Endothelial cell of umbilical vein (primary cell): Measurements from ENCODE around the gene MRGPRF.

Experiments
- EZH2 ChIP-seq: IDR thresholded peaks from 2 replicates; pipeline ENCODE4 v1.6.1; 2012; ENCODE audit warnings: borderline replicate concordance, low read depth, mild to moderate bottlenecking, moderate library complexity, low read length, inconsistent platforms; ENCODE audit not compliant: severe bottlenecking
- GATA2 ChIP-seq: IDR thresholded peaks from 2 replicates; pipeline ENCODE4 v1.7.0; 2011; ENCODE audit warnings: low read depth, mild to moderate bottlenecking, moderate library complexity, mixed read lengths, low read length; ENCODE audit not compliant: insufficient read length, insufficient read depth
- MYC ChIP-seq: IDR thresholded peaks from one replicate; pipeline ENCODE4 v1.6.1; 2011; ENCODE audit warnings: mild to moderate bottlenecking, low read depth, low read length
- POLR2A ChIP-seq: IDR thresholded peaks from 2 replicates; pipeline ENCODE4 v1.6.1; 2012; ENCODE audit warnings: low read depth, mild to moderate bottlenecking, control low read depth, low read length
- POLR2AphosphoS5 ChIP-seq: IDR thresholded peaks from 2 replicates; pipeline ENCODE4 v1.6.1; 2012; ENCODE audit warnings: low read depth, mild to moderate bottlenecking, control low read depth, low read length, moderate library complexity; ENCODE audit not compliant: insufficient read depth
- TF ChIP-seq, protein P1 (sequence below), 2 donors: IDR thresholded peaks; 1 replicate in 1 of 2; 2 replicates in 1 of 2; pipeline ENCODE4 v1.5.1; 2011; ENCODE audit warnings: low read length in 2 of 2, mild to moderate bottlenecking in 2 of 2, moderate library complexity in 2 of 2, control low read depth in 1 of 2, inconsistent platforms in 1 of 2, low read depth in 1 of 2; ENCODE audit not compliant: insufficient read depth in 1 of 2; ENCODE audit errors: extremely low read depth in 1 of 2
- TF ChIP-seq, protein P2 (sequence below): IDR thresholded peaks from 2 replicates; pipeline ENCODE4 v1.6.1; 2011; ENCODE audit not compliant: insufficient read depth, insufficient read length

DNA sequence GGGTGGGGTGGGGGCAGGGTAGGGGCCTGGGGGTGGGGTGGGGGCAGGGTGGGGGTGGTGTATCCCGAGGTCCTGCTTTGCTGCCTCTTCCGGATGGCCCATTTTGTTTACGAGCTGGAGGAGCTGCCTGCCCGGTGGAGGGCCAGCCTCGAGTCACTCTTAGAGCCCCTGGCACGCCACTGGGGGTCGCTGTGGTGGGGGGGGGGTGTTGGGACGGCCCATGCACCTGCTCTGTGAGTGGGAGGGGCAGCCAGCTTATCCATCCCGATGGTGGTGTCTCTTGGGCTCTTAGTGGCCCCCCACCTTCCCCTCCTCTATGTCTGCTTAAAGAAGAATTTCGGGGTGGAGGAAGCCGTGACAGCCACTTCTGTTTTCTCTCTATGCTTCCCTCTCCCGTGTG lies 56.9 kb downstream of the MRGPRF start:
- TF ChIP-seq, protein P1, sequence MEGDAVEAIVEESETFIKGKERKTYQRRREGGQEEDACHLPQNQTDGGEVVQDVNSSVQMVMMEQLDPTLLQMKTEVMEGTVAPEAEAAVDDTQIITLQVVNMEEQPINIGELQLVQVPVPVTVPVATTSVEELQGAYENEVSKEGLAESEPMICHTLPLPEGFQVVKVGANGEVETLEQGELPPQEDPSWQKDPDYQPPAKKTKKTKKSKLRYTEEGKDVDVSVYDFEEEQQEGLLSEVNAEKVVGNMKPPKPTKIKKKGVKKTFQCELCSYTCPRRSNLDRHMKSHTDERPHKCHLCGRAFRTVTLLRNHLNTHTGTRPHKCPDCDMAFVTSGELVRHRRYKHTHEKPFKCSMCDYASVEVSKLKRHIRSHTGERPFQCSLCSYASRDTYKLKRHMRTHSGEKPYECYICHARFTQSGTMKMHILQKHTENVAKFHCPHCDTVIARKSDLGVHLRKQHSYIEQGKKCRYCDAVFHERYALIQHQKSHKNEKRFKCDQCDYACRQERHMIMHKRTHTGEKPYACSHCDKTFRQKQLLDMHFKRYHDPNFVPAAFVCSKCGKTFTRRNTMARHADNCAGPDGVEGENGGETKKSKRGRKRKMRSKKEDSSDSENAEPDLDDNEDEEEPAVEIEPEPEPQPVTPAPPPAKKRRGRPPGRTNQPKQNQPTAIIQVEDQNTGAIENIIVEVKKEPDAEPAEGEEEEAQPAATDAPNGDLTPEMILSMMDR (IDR thresholded peaks at IDR 0.05; ENCODE audit: extremely low read depth in 1 of 2, insufficient read depth in 1 of 2, low read depth in 1 of 2, low read length in 2 of 2), result peak; percentile 14 to 30
- TF ChIP-seq POLR2AphosphoS5, result no peak
- no peak for TF ChIP-seq POLR2A
- no peak for TF ChIP-seq EZH2
- TF ChIP-seq MYC, result no peak
- TF ChIP-seq, protein P2, sequence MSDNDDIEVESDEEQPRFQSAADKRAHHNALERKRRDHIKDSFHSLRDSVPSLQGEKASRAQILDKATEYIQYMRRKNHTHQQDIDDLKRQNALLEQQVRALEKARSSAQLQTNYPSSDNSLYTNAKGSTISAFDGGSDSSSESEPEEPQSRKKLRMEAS, result no peak
- no peak for TF ChIP-seq GATA2
